ACC112 (cell line): ENCODE measurements around the gene TMEM59L.
A peak's percentile ranks its signal among the peaks of the same experiment; 100 is the strongest.
"Not testable (repeated sequence)": the region's sequence is repeated elsewhere in the genome, so short reads cannot be mapped to it uniquely, and the experiment has no call there.

Source experiments
- H2AFZ ChIP-seq: fragments of 200-600 bp; sonication (generic); one replicate; pipeline ENCODE4 v1.6.0; 2017; ENCODE audit warnings: antibody characterized with exemption, low read length; ENCODE audit not compliant: unreplicated experiment
- H3K27ac ChIP-seq: fragments of 200-600 bp; sonication (generic); 2 replicates; pipeline ENCODE4 v1.5.1; 2014; ENCODE audit warnings: low read depth, mild to moderate bottlenecking, antibody characterized with exemption, low read length, moderate library complexity
- H3K27me3 ChIP-seq: fragments of 200-600 bp; sonication (generic); 2 replicates; pipeline ENCODE4 v1.6.1; 2014; ENCODE audit warnings: mild to moderate bottlenecking, antibody characterized with exemption, low read length, moderate library complexity, mixed read lengths; ENCODE audit not compliant: insufficient read depth
- H3K36me3 ChIP-seq: fragments of 200-600 bp; sonication (generic); 2 replicates; pipeline ENCODE4 v1.6.1; 2016; ENCODE audit warnings: mild to moderate bottlenecking, antibody characterized with exemption, low read length, moderate library complexity, mixed read lengths; ENCODE audit not compliant: insufficient read depth
- H3K4me1 ChIP-seq: fragments of 200-600 bp; sonication (generic); one replicate; pipeline ENCODE4 v1.6.1; 2016; ENCODE audit warnings: low read length, mixed read lengths; ENCODE audit not compliant: insufficient read depth, unreplicated experiment, control insufficient read depth
- H3K4me3 ChIP-seq: fragments of 200-600 bp; sonication (generic); 2 replicates; pipeline ENCODE4 v1.5.1; 2014; ENCODE audit warnings: mild to moderate bottlenecking, low read depth, low read length
- H3K79me2 ChIP-seq: fragments of 200-600 bp; sonication (generic); one replicate; pipeline ENCODE4 v1.6.0; 2016; ENCODE audit warnings: low read length; ENCODE audit not compliant: control insufficient read depth, unreplicated experiment, insufficient read depth

The TMEM59L gene

DNA sequence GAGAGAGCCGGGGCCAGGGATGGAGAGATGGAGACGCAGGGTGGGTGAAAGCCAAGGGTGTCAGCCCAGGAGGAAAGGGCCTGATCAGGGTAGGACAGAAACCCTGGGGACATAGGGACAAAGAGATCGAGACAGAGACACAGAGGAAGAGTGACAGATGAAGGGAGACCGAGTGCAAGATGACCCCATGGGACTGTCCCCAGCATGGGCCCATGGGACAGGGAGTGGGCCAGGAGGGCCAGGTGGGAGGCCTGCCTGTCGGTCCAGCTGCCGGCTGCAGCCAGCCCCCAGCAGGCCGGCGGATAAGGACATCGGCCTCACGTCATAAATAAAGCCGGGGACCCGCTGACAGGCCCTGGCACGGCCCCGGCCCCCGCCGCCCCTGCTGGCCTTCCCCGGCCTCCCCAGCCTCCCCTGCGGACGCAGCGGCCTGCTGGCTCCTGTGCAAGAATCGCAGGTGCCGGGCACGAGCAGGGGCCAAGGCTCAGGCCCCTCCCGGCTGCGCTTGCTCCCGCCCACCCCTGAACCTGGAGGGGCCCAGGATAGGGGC, 17.8 kb upstream of the TMEM59L start:
- H3K27ac ChIP-seq: no peak overlapping the region
- H3K27me3 ChIP-seq: no peaks in the 10 kb centered on the region
- peak overlapping the region; percentile 61 for H3K4me3 ChIP-seq
- no peaks in the 10 kb centered on the region for H3K36me3 ChIP-seq
- no peaks in the 10 kb centered on the region for H3K4me1 ChIP-seq
- H3K79me2 ChIP-seq: no peaks in the 10 kb centered on the region
- no peak overlapping the region for H2AFZ ChIP-seq

DNA sequence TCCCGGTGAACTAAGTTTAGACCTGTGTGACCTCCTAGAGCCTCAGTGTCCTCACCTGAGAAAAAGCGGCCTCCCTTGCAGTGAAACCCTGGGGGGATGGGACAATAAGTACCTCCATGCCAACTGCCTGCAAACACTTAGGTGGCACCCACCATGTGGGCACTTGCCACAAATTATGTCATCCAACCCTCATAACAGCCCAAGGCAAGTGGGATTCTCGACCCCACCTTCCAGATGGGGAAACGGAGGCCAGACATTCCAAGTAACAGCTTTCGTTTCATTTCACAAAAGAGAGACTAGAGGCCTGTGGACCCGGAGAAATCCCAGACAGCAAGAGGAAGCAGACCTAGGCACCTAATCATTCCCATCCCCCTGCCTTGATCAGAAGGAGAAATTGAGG, 17.2 kb upstream of the TMEM59L start:
- no peaks in the 10 kb centered on the region for H3K4me1 ChIP-seq
- no peaks in the 10 kb centered on the region for H3K79me2 ChIP-seq
- no peak overlapping the region for H2AFZ ChIP-seq
- H3K36me3 ChIP-seq: no peaks in the 10 kb centered on the region
- no peaks in the 10 kb centered on the region for H3K27me3 ChIP-seq
- no peak overlapping the region for H3K4me3 ChIP-seq
- H3K27ac ChIP-seq: no peak overlapping the region

DNA sequence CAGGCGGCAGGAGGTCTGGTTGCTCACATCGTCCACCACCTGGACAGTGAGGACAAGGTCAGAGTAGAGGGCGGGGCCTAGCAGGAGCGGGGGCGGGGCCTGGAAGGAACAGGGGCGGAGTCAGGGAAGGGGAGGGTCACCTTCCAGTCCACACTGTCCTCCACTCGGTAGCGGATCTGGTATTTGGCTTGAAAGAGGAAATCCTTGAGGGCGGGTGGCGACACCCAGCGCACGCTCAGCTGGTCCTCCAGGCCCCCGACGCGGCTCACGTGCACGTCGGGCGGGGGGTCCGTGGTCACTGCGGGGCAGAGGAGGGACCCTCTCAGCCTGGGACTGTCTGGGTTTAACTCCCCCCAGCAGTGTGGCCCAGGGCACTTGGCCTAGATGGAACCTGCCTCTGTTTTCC, 15.9 kb upstream of the TMEM59L start:
- H3K36me3 ChIP-seq: no peaks in the 10 kb centered on the region
- H3K4me3 ChIP-seq: no peak overlapping the region

DNA sequence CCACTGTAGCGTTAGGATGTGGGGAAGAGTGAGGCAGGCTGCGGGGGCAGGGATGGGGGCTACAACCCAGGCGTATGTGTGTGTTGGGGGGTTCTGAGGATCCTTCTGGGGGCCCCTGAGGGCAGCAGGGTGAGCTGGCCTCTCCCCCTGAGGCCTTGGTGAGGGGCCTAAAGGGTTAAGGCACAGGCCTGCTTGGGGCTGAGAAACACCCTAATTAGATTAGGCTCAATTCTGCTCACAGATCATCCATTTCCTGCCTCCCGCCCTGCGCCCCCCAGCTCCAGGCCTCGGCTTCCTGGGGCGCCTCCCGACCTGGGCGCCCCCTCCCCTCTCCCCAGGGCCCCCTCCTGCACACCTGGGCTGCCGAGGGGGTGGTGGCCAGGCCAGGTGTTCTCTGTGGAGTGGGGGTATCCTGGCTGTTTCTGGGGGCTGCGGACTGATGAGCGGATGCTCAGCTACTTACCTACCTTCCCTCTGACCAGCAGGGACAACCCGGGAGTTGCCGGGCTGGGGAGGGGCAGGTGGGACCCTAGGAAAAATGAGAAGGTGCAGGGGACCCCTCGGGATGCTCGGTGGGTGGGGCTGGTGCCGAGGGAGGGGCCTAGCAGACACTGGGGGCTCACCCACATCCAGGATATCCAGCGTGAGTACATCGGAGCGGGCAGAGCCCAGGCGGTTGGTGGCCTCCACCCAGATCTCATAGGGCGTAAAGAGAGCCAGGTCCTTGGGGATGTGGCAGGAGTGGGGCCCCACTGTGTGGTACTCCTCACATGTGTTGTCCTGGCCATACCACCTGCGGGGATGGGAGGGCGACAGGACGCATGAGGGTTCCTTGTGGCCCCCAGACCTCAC, 14.6 kb upstream of the TMEM59L start:
- Histone ChIP-seq H3K4me1 (no peaks in the 10 kb centered on the region), H3K4me3 (no peak overlapping the region), H2AFZ (no peak overlapping the region), H3K79me2 (no peaks in the 10 kb centered on the region), H3K27ac (no peak overlapping the region), H3K36me3 (no peaks in the 10 kb centered on the region), H3K27me3 (no peaks in the 10 kb centered on the region)

More for the DNA sequence above, 15.9 kb upstream of the TMEM59L start:
- Histone ChIP-seq H3K27ac (no peak overlapping the region), H3K4me1 (no peaks in the 10 kb centered on the region), H3K79me2 (no peaks in the 10 kb centered on the region), H3K27me3 (no peaks in the 10 kb centered on the region), H2AFZ (no peak overlapping the region)

DNA sequence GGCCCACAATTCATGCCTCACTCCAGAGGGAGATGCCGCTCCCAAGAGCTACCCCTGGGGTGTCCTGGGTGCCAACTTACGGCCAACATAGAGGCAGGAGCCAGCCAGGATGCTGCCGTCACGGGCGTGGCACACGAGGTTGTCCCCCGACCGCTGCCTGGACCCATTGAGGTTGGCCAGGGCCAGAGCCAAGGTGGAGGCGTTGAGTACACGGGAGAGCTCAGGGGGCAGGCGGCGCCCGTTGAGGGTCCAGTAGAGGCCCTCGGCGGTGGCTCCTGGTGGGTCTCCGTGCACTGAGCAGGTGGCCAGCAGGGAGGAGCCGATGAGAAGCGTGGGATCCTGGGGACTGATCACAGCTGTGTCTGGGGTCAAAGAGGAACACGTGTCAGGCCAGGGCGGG, 13.2 kb upstream of the TMEM59L start:
- H3K36me3 ChIP-seq: no peaks in the 10 kb centered on the region
- no peaks in the 10 kb centered on the region for H3K79me2 ChIP-seq
- H3K4me1 ChIP-seq: no peaks in the 10 kb centered on the region
- H2AFZ ChIP-seq: no peak overlapping the region
- H3K4me3 ChIP-seq: no peak overlapping the region
- no peaks in the 10 kb centered on the region for H3K27me3 ChIP-seq
- no peak overlapping the region for H3K27ac ChIP-seq

DNA sequence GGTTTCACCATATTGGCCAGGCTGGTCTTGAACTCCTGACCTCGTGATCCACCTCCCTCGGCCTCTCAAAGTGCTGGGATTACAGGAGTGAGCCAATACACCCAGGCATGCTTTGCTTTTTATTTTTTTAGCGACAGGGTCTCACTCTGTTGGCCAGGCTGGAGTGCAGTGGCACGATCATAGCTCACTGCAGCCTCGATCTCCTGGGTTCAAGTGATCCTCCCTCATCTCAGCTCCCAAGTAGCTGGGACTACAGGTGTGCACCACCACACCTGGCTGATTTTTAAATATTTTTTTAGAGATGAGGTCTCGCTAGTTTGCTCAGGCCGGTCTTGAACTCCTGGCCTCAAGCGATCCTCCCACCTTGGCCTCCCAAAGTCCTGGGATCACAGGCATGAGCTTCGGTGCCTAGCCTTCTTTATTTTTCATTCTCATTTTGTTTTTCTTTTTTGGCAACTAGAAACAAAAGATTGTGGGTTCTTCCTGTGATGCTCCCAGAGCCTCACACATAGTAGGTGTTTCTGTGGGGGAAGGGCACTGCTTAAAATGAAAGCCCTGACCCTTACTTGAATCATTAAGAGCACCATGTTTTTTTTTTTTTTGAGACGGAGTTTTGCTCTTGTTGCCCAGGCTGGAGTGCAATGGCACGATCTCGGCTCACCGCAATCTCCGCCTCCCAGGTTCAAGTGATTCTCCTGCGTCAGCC, 11.8 kb upstream of the TMEM59L start:
- not testable (repeated sequence) for H2AFZ ChIP-seq, H3K4me3 ChIP-seq, H3K27me3 ChIP-seq

DNA sequence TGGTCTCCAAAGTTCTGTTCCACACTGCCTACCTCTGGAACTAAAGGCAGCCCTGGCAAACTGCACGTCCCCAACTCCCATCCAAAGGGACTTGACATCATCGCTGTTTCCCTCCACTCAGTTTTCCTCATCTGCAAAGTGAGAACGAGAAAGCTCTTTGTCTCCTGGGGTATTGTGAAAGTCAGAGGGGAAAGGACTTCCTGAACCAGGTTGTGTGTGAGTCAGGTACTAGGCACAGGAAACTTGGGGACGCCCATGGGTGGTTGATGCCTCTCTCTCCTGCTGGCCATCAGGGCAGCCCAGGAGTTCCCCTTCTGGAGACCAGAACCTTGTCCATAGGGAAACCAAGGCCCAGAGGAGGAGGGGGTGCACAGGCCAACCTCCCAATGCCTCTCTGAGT, 10.8 kb upstream of the TMEM59L start:
- Histone ChIP-seq H3K27me3 (peaks cover 9% of the 10 kb centered on the region; the same call in 1 of the 2 replicates), H3K4me1 (no peaks in the 10 kb centered on the region), H3K36me3 (no peaks in the 10 kb centered on the region), H3K79me2 (no peaks in the 10 kb centered on the region), H3K4me3 (no peak overlapping the region), H2AFZ (no peak overlapping the region), H3K27ac (no peak overlapping the region)

More for the DNA sequence above, 11.8 kb upstream of the TMEM59L start:
- H3K4me1 ChIP-seq, H3K36me3 ChIP-seq, H3K79me2 ChIP-seq, H3K27ac ChIP-seq: not testable (repeated sequence)

DNA sequence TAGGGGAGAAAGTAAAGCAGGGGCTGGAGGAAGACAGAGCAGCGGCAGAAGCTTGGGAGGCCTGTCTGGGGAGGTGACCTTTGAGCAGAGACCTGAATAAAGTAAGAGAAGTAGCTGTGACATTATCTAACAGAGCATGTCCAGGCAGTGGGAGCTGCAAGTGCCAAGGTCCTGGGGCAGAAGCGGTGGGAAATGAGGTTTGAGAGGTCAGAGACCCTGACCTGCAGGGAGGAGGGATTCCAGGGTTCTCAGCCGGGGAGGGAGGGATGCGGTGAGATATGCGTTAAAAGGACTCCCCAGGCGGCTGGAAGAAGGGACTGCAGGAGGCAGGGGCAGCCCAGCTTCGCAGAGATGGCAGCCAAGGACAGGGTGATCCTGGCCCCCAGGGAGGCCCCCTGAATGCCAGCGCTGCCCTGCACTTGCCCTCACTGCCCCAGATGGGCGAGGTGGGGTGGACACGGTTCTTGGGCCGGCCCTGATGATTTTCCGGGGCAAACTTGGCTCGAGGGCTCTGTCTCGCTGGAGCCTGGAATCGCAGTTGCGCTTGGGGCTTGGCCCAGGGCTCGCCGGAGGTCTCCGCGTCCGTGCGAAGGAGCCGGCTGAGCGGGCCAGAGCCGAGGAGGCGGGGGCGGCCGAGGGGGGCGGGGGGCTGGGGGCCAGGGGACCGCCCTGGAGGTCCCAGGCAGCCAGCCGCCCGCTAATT, 9.3 kb upstream of the TMEM59L start:
- no peaks in the 10 kb centered on the region for H3K79me2 ChIP-seq
- H3K36me3 ChIP-seq: no peaks in the 10 kb centered on the region
- H2AFZ ChIP-seq: no peak overlapping the region
- no peaks in the 10 kb centered on the region for H3K4me1 ChIP-seq
- H3K27me3 ChIP-seq: peaks cover 21% of the 10 kb centered on the region
- no peak overlapping the region for H3K27ac ChIP-seq
- H3K4me3 ChIP-seq: no peak overlapping the region

DNA sequence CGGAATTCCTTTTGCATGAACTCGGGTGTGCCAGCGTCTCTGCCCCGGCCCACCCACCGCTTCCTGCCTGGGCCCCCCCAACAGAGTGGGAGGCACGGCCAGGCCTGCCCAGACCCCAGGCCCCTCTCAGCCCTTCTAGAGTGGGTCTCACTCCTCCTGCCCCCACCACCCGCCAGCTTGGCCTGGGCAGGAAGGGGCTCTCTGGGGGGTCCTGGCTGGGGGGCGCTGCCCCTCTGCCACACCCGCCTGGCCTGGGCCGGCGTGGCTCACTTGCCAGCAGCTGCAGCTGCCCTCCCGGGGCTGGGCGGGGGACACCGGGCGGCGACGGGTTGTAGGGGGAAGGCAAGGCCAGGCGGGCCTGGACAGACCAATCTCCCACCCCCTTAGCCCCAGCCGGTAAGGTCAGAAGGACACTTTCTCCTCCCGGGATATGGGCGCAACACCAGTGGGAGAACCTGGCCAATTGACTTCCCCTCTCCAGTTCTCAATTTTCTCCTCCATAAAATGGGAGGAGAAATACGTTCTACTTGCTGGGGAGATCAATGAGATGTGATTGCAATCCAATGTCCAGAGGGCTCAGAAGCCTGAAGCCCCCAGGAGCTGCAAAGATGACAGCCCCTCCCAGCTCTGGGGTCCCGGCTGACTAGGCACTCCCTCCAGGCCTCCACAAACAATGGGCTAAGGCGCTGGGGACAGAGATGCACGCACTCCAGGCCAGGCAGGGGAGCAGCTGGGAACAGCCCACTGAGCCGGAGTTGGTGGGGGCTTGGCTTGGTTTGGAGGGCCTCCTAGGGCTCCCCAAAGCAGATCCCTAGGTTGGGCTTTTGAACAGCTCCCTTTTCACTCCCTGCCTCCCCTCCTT, 8.5 kb upstream of the TMEM59L start:
- peaks cover 28% of the 10 kb centered on the region for H3K27me3 ChIP-seq
- no peak overlapping the region for H3K27ac ChIP-seq
- H3K4me3 ChIP-seq: no peak overlapping the region; the same call in 1 of the 2 replicates
- no peaks in the 10 kb centered on the region for H3K79me2 ChIP-seq
- H3K36me3 ChIP-seq: no peaks in the 10 kb centered on the region
- H3K4me1 ChIP-seq: no peaks in the 10 kb centered on the region
- no peak overlapping the region for H2AFZ ChIP-seq

DNA sequence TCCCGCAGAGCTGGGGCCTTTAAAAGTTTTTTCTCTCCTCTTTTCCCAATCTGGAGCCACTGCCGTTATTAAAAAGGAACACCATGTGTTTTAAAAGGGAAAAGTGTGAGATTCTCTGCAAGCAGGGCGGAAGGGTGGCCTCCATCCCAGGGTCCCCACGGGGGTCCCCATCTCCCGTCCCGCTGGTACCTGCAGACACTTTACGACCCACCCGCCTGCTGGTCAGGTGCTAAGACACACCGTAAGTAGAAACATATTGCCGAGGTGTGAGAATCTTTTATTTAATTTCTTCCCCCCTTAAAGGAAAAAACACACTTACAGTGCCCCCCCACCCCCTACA, 7.9 kb upstream of the TMEM59L start:
- H2AFZ ChIP-seq: no peak overlapping the region
- no peaks in the 10 kb centered on the region for H3K79me2 ChIP-seq
- H3K27ac ChIP-seq: no peak overlapping the region
- H3K4me3 ChIP-seq: no peak overlapping the region
- H3K4me1 ChIP-seq: no peaks in the 10 kb centered on the region
- H3K36me3 ChIP-seq: no peaks in the 10 kb centered on the region
- peaks cover 34% of the 10 kb centered on the region for H3K27me3 ChIP-seq
